ENCODE measurements around the gene PCCA. TPM values are rescaled to one million over a fixed set of nuclear protein-coding genes. Genes with fewer than 3 reads are reported as not detected.
"Not testable (repeated sequence)": the region's sequence is repeated elsewhere in the genome, so short reads cannot be mapped to it uniquely, and the experiment has no call there.

The PCCA gene
- polyA plus RNA-seq, 1 donor, result 20.0 TPM

DNA sequence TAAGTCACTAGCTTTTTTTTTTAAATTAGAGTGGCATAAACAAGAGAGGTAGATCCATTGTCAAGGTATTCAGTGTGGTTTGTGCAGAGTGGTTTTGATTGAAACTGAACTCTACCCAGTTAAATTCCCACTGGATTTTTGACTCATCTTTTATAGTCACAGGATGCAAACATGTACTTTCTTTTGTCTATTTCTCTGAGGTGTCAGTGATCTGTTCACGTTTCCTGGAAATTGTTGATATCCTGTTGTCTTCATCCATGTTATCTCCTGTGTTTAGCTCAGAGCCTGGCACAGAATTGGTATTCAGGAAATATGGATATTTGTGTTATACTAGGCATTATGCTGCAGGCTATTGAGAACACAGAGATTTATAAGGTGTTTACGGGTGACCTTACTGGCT, 119.7 kb downstream of the PCCA start:
- H3K27ac ChIP-seq (ENCODE audit: low read length), result no peak overlapping the region
- no peak for DNase-seq
- H3K4me1 ChIP-seq (ENCODE audit: control insufficient read depth, insufficient read depth, low read length), result no peaks in the 10 kb centered on the region
- H3K4me3 ChIP-seq (ENCODE audit: low read length), result no peak overlapping the region
- no peaks in the 10 kb centered on the region for H3K27me3 ChIP-seq (ENCODE audit: control insufficient read depth, insufficient read depth, low read length)
- H3K9me3 ChIP-seq (ENCODE audit: control insufficient read depth, low read depth, low read length), result no peaks in the 10 kb centered on the region
- H3K36me3 ChIP-seq (ENCODE audit: control insufficient read depth, insufficient read depth, low read length), result peaks cover 2% of the 10 kb centered on the region
- WGBS (ENCODE audit: insufficient coverage, low lambda C conversion rate), result no CpG with 5 or more reads among the region's 2 CpGs

DNA sequence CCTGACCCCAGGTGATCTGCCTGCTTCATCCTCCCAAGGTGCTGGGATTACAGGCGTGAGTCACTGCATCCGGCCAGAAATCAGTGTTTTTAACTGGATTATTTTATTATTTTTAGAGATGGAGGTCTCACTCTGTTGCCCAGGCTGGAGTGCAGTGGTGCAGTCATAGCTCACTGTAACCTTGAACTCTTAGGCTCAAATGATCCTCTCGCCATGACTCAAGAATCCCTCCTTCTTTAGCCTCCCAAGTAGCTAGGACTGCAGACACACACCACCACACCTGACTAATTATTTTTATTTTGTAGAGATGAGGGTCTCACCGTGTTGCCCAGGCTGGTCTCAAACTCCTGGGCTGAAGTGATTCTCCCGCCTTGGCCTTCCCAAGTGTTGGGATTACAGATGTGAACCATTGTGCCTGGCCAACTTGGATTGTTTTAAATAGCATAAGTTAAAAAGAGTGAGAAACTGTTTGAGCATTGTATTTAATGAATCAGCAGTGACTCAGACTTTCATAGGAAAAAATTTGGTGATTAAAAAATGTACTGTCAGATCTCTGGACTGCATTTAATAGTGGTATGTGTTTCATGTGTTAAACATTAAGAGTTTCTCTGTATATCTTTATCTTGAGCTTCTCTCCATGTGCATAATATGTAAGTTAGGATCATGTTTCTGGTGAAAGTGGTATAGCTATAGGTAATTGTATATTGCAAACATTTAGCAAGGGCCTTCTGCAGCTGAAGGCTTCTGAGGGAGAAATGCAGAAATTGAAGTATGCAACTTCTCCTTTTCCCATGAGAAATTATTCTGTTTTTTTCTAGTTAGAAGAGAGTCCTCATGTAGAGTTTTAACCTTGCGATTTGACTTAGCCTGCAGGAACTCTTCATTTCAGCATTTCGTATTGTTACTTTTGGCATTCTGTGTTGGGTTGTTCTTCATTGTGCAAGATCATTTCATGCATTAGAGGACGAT, 121.2 kb downstream of the PCCA start:
- no peaks in the 10 kb centered on the region for H3K27me3 ChIP-seq (ENCODE audit: control insufficient read depth, insufficient read depth, low read length)
- H3K4me1 ChIP-seq (ENCODE audit: control insufficient read depth, insufficient read depth, low read length), result no peaks in the 10 kb centered on the region
- no peak overlapping the region for H3K4me3 ChIP-seq (ENCODE audit: low read length)
- H3K27ac ChIP-seq (ENCODE audit: low read length), result no peak overlapping the region
- H3K36me3 ChIP-seq (ENCODE audit: control insufficient read depth, insufficient read depth, low read length), result peaks cover 2% of the 10 kb centered on the region
- no peak for DNase-seq
- WGBS (ENCODE audit: insufficient coverage, low lambda C conversion rate), result 90% methylated on average over 2 of the region's 8 CpGs
- no peaks in the 10 kb centered on the region for H3K9me3 ChIP-seq (ENCODE audit: control insufficient read depth, low read depth, low read length)

DNA sequence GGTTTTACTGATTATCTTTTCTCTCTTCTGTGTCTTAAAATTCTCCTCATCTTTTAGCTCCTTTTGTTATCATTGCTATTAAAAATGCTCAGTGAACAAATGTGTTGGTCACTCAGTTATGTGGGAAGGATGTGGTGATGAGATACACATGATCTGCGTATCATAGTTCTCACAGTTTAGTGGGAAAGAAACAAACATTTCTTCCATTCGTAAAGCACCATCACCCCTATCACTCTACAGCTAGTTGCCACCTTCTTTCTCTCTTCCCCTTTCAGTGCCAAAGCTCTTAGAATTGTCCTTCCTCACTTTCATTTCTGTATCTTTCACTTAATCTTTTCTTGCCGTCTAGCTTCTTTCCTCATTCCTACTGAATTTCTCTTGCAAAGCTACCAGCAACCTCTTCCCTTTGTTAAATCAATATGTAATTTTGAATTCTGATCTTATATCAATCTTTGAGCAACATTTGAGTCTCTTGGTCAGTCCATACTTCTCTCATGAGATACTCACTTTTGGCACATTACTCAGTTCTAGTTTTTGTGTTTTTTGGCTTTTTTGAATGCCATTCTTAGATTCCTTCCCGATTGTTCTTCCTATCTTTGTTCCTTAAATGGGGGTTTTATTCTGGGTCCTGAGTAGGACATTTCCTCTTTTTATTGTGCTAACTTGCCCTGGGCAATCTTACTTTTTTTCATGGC, 122.3 kb downstream of the PCCA start:
- no peak for DNase-seq
- WGBS (ENCODE audit: insufficient coverage, low lambda C conversion rate), result 90% methylated on average over 2 of the region's 4 CpGs
- H3K9me3 ChIP-seq (ENCODE audit: control insufficient read depth, low read depth, low read length), result no peaks in the 10 kb centered on the region
- H3K4me3 ChIP-seq (ENCODE audit: low read length), result no peak overlapping the region
- no peaks in the 10 kb centered on the region for H3K27me3 ChIP-seq (ENCODE audit: control insufficient read depth, insufficient read depth, low read length)
- no peaks in the 10 kb centered on the region for H3K4me1 ChIP-seq (ENCODE audit: control insufficient read depth, insufficient read depth, low read length)
- H3K36me3 ChIP-seq (ENCODE audit: control insufficient read depth, insufficient read depth, low read length), result peaks cover 4% of the 10 kb centered on the region
- H3K27ac ChIP-seq (ENCODE audit: low read length), result no peak overlapping the region

DNA sequence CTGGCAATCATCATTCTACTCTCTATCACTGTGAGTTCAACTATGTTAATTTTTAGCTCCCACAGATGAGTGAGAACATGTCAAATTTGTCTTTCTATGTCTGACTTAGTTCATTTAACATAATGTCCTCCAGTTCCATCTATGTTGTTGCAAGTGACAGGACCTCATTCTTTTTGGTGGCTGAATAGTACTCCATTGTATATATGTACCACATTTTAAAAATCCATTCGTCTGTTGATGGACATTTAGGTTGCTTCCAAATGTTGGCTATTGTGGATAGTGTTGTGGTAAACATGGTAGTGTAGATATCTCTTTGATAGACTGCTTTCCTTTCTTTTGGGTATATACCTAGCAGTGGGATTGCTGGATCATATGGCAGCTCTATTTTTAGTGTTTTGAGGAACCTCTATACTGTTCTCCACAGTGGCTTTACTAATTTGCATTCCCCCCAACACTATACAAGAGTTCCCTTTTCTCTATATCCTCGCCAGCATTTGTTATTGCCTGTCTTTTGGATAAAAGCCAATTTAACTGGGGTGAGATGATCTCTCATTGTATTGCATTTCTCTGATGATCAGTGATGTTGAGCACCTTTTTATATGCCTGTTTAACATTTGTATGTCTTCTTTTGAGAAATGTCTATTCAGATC, 124.1 kb downstream of the PCCA start:
- DNase-seq, result no peak
- Histone ChIP-seq H3K4me3 (ENCODE audit: low read length) (no peak overlapping the region), H3K36me3 (ENCODE audit: control insufficient read depth, insufficient read depth, low read length) (peaks cover 4% of the 10 kb centered on the region), H3K27ac (ENCODE audit: low read length) (no peak overlapping the region), H3K27me3 (ENCODE audit: control insufficient read depth, insufficient read depth, low read length) (no peaks in the 10 kb centered on the region), H3K4me1 (ENCODE audit: control insufficient read depth, insufficient read depth, low read length) (no peaks in the 10 kb centered on the region), H3K9me3 (ENCODE audit: control insufficient read depth, low read depth, low read length) (no peaks in the 10 kb centered on the region)
- 100% methylated on average over 1 of the region's 2 CpGs for WGBS (ENCODE audit: insufficient coverage, low lambda C conversion rate)

DNA sequence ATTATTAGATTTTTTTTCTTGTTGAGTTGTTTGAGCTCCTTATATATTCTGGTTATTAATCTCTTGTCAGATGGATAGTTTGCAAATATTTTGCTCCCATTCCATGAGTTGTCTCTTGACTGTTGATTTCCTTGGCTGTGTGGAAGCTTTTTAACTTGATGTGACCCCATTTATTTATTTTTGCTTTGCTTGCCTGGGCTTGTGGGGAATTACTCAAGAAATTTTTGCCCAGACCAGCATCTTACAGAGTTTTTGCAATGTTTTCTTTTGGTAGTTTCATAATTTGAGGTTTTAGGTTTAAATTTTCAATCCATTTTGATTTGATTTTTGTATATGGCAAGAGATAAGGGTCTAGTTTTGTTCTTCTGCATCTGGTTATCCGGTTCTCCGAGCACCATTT, 124.7 kb downstream of the PCCA start:
- no peak for DNase-seq
- Histone ChIP-seq H3K36me3 (ENCODE audit: control insufficient read depth, insufficient read depth, low read length) (peaks cover 4% of the 10 kb centered on the region), H3K4me1 (ENCODE audit: control insufficient read depth, insufficient read depth, low read length) (no peaks in the 10 kb centered on the region), H3K9me3 (ENCODE audit: control insufficient read depth, low read depth, low read length) (no peaks in the 10 kb centered on the region), H3K27ac (ENCODE audit: low read length) (no peak overlapping the region), H3K27me3 (ENCODE audit: control insufficient read depth, insufficient read depth, low read length) (no peaks in the 10 kb centered on the region), H3K4me3 (ENCODE audit: low read length) (no peak overlapping the region)
- 100% methylated on average over 1 of the region's 2 CpGs for WGBS (ENCODE audit: insufficient coverage, low lambda C conversion rate)

DNA sequence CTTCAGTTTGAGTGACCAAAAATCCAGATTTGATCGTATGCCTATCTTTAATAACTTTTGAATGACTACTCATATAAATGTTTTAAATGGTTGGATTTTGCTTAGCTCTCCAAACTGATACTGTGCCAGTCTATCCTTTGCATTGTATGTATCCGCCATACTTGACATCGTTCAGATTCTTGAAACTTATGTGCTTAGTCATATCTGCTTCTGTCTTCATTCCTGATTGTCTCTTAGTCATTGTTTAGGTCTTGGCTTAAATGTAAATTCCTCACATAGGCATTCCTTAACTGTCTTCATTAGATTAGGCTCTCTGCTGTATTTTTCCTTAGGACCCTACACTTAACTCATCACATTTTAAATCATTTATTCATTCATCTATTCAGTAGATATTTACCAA, 126.0 kb downstream of the PCCA start:
- no peak for DNase-seq
- Histone ChIP-seq H3K9me3 (ENCODE audit: control insufficient read depth, low read depth, low read length) (no peaks in the 10 kb centered on the region), H3K27ac (ENCODE audit: low read length) (no peak overlapping the region), H3K36me3 (ENCODE audit: control insufficient read depth, insufficient read depth, low read length) (peaks cover 4% of the 10 kb centered on the region), H3K4me1 (ENCODE audit: control insufficient read depth, insufficient read depth, low read length) (no peaks in the 10 kb centered on the region), H3K4me3 (ENCODE audit: low read length) (no peak overlapping the region), H3K27me3 (ENCODE audit: control insufficient read depth, insufficient read depth, low read length) (no peaks in the 10 kb centered on the region)
- 90% methylated on average over 2 of the region's 3 CpGs for WGBS (ENCODE audit: insufficient coverage, low lambda C conversion rate)

DNA sequence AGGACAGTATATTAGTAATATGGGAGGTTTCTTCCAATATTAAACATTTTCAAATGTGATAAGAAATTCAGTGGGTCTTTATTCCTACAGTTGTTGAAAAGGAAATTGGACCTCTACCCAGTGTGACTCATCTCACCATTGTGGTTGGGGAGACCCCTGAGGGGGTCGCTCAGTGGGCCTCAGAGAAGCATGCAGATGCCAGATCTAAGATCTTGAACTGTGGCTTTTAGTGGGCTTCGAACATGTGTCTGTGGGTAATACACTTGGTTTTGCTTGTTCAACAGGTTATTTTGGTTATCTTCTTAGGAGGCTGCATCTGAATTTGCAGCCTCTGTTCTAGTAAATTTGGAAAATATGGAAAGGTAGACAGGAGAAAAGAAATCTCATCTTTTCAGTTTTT, 132.3 kb downstream of the PCCA start:
- no peak for DNase-seq
- Histone ChIP-seq H3K27ac (ENCODE audit: low read length) (no peak overlapping the region), H3K9me3 (ENCODE audit: control insufficient read depth, low read depth, low read length) (no peaks in the 10 kb centered on the region), H3K4me3 (ENCODE audit: low read length) (no peak overlapping the region), H3K4me1 (ENCODE audit: control insufficient read depth, insufficient read depth, low read length) (no peaks in the 10 kb centered on the region), H3K27me3 (ENCODE audit: control insufficient read depth, insufficient read depth, low read length) (no peaks in the 10 kb centered on the region), H3K36me3 (ENCODE audit: control insufficient read depth, insufficient read depth, low read length) (no peaks in the 10 kb centered on the region)
- WGBS (ENCODE audit: insufficient coverage, low lambda C conversion rate), result no CpG with 5 or more reads among the region's 2 CpGs

DNA sequence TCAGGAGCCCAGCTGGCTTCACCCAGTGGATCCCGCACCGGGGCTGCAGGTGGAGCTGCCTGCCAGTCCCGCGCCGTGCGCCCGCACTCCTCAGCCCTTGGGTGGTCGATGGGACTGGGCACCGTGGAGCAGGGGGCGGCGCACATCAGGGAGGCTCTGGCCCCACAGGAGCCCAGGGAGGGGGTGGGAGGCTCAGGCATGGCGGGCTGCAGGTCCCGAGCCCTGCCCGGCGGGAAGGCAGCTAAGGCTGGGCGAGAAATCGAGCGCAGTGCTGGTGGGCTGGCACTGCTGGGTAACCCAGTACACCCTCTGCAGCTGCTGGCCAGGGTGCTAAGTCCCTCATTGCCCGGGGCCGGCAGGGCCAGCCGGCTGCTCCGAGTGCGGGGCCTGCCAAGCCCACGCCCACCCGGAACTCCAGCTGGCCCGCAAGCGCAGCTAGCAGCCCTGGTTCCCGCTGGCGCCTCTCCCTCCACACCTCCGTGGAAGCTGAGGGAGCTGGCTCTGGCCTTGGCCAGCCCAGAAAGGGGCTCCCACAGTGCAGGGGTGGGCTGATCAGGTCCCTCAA, 135.2 kb downstream of the PCCA start:
- not testable (repeated sequence) for H3K27ac ChIP-seq (ENCODE audit: low read length); H3K4me1 ChIP-seq (ENCODE audit: control insufficient read depth, insufficient read depth, low read length); H3K4me3 ChIP-seq (ENCODE audit: low read length); H3K9me3 ChIP-seq (ENCODE audit: control insufficient read depth, low read depth, low read length); H3K27me3 ChIP-seq (ENCODE audit: control insufficient read depth, insufficient read depth, low read length); DNase-seq; H3K36me3 ChIP-seq (ENCODE audit: control insufficient read depth, insufficient read depth, low read length)
- no CpG with 5 or more reads among the region's 30 CpGs for whole genome bisulfite sequencing (ENCODE audit: insufficient coverage, low lambda C conversion rate)

DNA sequence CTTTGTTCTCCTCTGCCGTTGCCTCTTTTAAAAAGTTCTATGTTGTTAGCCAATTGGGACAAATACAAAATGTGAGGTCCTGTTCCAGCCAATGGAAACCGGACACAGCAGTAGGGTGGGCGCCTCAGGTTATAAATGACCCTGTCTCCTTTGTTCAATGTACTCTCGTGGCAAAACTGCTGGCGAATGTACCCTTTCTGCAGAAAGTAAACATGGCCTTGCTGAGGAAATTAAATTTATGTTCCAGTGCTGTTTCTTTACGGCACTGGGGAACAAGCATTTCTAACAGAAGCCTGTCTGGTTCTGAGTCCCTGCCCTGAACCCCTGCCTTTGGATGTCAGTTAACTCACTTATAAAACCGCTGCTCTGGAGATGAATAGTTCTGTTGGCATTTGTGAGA, 140.7 kb downstream of the PCCA start:
- Histone ChIP-seq H3K36me3 (ENCODE audit: control insufficient read depth, insufficient read depth, low read length) (no peaks in the 10 kb centered on the region), H3K9me3 (ENCODE audit: control insufficient read depth, low read depth, low read length) (no peaks in the 10 kb centered on the region), H3K27me3 (ENCODE audit: control insufficient read depth, insufficient read depth, low read length) (no peaks in the 10 kb centered on the region), H3K4me1 (ENCODE audit: control insufficient read depth, insufficient read depth, low read length) (no peaks in the 10 kb centered on the region), H3K27ac (ENCODE audit: low read length) (no peak overlapping the region), H3K4me3 (ENCODE audit: low read length) (no peak overlapping the region)
- DNase-seq, result no peak
- no CpG with 5 or more reads among the region's 7 CpGs for WGBS (ENCODE audit: insufficient coverage, low lambda C conversion rate)

DNA sequence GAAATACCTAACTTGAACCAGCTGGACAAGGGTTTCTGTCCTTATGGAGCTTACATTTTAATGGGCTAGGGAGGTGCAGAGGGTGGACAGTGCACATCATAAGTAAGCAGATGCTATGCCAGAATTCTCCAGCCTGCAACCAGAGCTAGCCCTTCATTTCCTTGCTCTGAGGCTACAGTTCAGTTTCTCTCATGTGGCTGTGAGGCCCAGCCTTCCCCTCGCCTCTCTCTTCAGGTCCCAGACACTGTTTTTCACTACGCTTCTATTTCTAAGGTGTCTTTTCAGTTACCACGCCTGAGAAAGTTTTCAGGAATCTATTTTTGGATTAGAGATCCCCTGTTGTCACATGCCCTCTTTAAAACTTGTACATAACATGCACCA, 141.9 kb downstream of the PCCA start:
- no peaks in the 10 kb centered on the region for H3K27me3 ChIP-seq (ENCODE audit: control insufficient read depth, insufficient read depth, low read length)
- no peaks in the 10 kb centered on the region for H3K4me1 ChIP-seq (ENCODE audit: control insufficient read depth, insufficient read depth, low read length)
- H3K9me3 ChIP-seq (ENCODE audit: control insufficient read depth, low read depth, low read length), result no peaks in the 10 kb centered on the region
- no peak for DNase-seq
- no peaks in the 10 kb centered on the region for H3K36me3 ChIP-seq (ENCODE audit: control insufficient read depth, insufficient read depth, low read length)
- no CpG with 5 or more reads among the region's 3 CpGs for WGBS (ENCODE audit: insufficient coverage, low lambda C conversion rate)
- H3K4me3 ChIP-seq (ENCODE audit: low read length), result no peak overlapping the region
- H3K27ac ChIP-seq (ENCODE audit: low read length), result no peak overlapping the region

Data from large intestine (tissue), 3 donors.